KOPT-K1 (cell line): ENCODE measurements around the gene ASB8.

ENCODE experiments used
- H3K27ac ChIP-seq: fragments of 200-600 bp; sonication (generic); 2 replicates; pipeline ENCODE4 v1.5.1; 2016; ENCODE audit warnings: antibody characterized with exemption, mild to moderate bottlenecking, low read depth, low read length; ENCODE audit not compliant: poor library complexity, severe bottlenecking
- H3K36me3 ChIP-seq: fragments of 200-600 bp; sonication (generic); 2 replicates; pipeline ENCODE4 v1.5.1; 2017; ENCODE audit warnings: antibody characterized with exemption, mild to moderate bottlenecking, low read length, moderate library complexity; ENCODE audit not compliant: insufficient read depth
- H3K9me3 ChIP-seq: fragments of 200-600 bp; sonication (generic); 2 replicates; pipeline ENCODE4 v1.5.1; 2017; ENCODE audit warnings: antibody characterized with exemption, low read length, mild to moderate bottlenecking; ENCODE audit not compliant: insufficient read depth, poor library complexity, severe bottlenecking

Gene ASB8

DNA sequence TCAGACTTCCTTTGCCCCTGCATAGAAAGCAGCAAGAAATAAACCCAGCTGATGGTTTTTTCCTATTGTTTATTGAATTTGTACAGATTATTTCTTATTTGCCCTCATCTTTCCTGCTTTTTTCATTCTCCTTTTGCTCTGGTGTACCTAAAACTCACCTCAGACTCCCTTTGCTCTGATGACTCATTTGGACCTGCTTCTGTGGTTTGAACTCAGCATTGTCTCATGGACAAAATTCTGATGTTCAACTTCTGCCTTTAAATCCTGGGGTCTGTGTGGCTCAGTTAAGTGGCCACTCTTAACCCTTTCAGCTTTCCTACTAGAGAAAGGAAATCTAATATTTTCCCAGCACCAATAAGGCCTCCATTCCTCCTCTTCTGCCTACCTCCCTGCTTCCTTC is 47.9 kb downstream of the ASB8 start:
- no peaks in the 10 kb centered on the region for H3K9me3 ChIP-seq
- no peak overlapping the region for H3K27ac ChIP-seq

GRCh38 chr12:48106681-48107613 is 50.4 kb downstream of the ASB8 start:
- Histone ChIP-seq H3K36me3 (no peaks in the 10 kb centered on the region), H3K9me3 (no peaks in the 10 kb centered on the region), H3K27ac (peak overlapping the region; percentile 92)

More for the DNA sequence above, 47.9 kb downstream of the ASB8 start:
- H3K36me3 ChIP-seq, result no peaks in the 10 kb centered on the region

- Histone ChIP-seq H3K36me3 (no peaks in the 10 kb centered on the region), H3K27ac (peak within 1 kb of the TSS; percentile 92), H3K9me3 (no peaks in the 10 kb centered on the region)
Observed at GRCh38 chr12:48105867-48106680, 51.2 kb downstream of the ASB8 start, which contains the start of gene SENP1. Gene SENP1, minus strand, starts transcription at chr12:48106079. Its CDS starts 4,607 bp downstream, at chr12:48101472.

GRCh38 chr12:48105321-48105866 is 51.9 kb downstream of the ASB8 start:
- no peaks in the 10 kb centered on the region for H3K9me3 ChIP-seq
- H3K36me3 ChIP-seq, result peaks cover 6% of the 10 kb centered on the region
- H3K27ac ChIP-seq, result peak overlapping the region; percentile 92

DNA sequence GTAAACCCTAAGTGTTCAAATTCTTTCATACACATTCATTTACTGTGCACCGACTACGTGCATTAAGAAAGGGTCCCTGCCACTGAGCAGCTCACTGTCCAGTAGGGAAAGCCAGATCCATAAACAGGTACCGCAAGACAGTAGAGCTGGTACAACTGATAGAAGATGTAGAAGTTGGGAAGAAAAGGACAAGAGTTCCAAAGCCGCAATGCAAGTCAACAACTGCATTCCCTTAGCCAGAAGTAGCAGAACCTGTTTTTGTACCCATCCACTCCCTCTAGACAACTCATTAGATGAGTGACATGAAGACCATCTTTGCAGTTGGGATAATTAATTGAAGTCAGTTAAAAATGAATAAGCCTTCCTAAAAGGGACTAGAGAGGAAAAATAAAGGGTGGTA is 52.8 kb downstream of the ASB8 start:
- H3K36me3 ChIP-seq, result peaks cover 13% of the 10 kb centered on the region
- no peaks in the 10 kb centered on the region for H3K9me3 ChIP-seq
- H3K27ac ChIP-seq, result peak overlapping the region; percentile 92
